ES-I3 (cell line): Measurements from ENCODE around the gene ARHGAP32.
"Not testable (repeated sequence)": the region's sequence is repeated elsewhere in the genome, so short reads cannot be mapped to it uniquely, and the experiment has no call there.

Experiments
- H3K36me3 ChIP-seq: 2 replicates; pipeline ENCODE4 v1.6.1; 2013; ENCODE audit warnings: mild to moderate bottlenecking, low read length, control low read depth, moderate library complexity; ENCODE audit not compliant: insufficient read depth
- H3K4me1 ChIP-seq: 2 replicates; pipeline ENCODE4 v1.6.1; 2013; ENCODE audit warnings: mild to moderate bottlenecking, control low read depth, low read length; ENCODE audit not compliant: insufficient read depth
- H3K9ac ChIP-seq: 2 replicates; pipeline ENCODE4 v1.6.1; 2013; ENCODE audit warnings: low read depth, mild to moderate bottlenecking, low read length, moderate library complexity
- H3K9me3 ChIP-seq: 2 replicates; pipeline ENCODE4 v1.6.1; 2013; ENCODE audit warnings: mild to moderate bottlenecking, low read length, moderate library complexity; ENCODE audit not compliant: control insufficient read depth, insufficient read depth

The ARHGAP32 gene

DNA sequence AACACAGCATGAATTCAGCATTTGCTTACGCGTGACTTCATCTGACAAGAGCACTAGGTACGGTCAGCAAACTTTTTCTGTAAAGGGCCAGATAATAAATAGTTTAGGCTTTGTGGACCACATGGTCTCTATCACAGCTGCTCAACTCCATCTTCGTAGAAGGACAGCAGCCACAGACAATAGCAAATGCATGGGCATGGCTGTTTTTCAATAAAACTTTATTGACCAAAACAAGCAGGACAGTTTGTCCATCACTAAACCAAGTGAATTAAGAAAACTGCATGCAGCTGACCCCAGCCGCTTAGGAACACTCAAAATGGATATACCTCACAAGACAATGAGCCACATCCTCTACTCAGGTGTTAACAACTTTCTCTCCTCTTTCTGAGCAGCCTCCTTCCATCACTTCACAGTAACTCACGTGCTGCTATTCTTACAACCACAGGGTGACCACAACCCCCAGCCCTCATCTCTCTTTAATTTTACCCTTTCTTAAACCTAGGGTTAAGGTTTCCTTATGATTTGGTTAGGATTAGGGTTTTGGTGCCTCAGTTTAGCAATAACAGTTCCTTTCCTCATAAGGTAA is 22.7 kb upstream of the ARHGAP32 start:
- Histone ChIP-seq H3K9ac (no peak overlapping the region), H3K36me3 (no peaks in the 10 kb centered on the region), H3K9me3 (no peaks in the 10 kb centered on the region), H3K4me1 (peaks cover 31% of the 10 kb centered on the region)

DNA sequence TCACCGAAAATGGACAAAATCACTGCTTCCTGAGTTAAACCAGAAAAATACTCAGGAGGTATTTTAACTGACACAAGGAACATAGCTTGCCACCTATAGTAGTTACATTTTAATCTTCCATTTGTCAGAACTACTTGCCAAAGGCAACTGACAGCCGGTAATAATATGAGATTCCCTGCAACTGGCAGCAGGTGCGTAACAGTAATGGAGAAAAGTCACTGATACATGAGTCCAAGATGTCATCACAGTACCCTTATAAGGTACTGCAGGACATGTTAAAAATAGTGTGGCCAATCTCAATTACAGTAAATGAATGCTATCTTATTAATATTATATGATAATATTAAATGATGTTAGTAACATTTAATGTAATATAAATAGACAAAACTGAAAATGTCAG is 21.1 kb upstream of the ARHGAP32 start:
- no peaks in the 10 kb centered on the region for H3K9me3 ChIP-seq
- H3K36me3 ChIP-seq = no peaks in the 10 kb centered on the region
- H3K4me1 ChIP-seq = peaks cover 29% of the 10 kb centered on the region
- no peak overlapping the region for H3K9ac ChIP-seq

DNA sequence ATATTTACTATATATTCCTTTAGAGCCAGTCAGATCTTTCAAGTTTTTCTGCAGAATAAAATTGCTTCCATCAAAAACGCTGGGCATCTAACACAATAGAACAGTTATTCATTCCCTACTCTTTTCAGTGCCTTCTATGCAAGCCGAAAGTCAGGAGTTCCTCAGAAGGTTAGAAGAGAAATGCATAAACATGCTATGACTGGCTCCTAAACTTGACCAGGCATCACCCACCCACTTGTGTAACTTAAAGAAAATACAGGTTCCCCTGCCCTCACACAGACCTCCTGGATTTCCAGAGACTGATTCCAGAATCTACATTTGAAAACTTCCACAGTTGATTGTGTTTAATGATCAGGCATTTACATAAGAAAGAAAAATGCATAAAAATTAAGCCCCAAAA is 19.3 kb upstream of the ARHGAP32 start:
- Histone ChIP-seq H3K4me1 (peaks cover 33% of the 10 kb centered on the region), H3K36me3 (no peaks in the 10 kb centered on the region), H3K9me3 (no peaks in the 10 kb centered on the region), H3K9ac (no peak overlapping the region)

DNA sequence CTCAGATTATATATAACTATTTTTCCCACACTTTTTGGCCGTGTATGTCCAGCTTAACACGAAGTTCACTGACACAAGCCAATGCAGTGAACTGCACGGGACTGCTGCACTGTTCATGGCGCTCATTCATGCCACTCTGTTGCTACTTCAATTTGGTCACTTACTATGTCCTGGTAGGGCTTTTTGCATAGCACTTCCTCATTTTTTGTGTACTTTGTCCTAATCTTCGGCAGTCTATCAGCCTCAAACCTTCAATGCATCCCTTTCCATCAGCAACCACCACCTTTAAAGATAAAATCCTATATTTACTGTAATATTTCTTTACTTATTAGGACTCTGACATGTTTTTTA is 18.7 kb upstream of the ARHGAP32 start:
- Histone ChIP-seq H3K4me1 (peaks cover 33% of the 10 kb centered on the region), H3K9ac (no peak overlapping the region), H3K36me3 (no peaks in the 10 kb centered on the region)

DNA sequence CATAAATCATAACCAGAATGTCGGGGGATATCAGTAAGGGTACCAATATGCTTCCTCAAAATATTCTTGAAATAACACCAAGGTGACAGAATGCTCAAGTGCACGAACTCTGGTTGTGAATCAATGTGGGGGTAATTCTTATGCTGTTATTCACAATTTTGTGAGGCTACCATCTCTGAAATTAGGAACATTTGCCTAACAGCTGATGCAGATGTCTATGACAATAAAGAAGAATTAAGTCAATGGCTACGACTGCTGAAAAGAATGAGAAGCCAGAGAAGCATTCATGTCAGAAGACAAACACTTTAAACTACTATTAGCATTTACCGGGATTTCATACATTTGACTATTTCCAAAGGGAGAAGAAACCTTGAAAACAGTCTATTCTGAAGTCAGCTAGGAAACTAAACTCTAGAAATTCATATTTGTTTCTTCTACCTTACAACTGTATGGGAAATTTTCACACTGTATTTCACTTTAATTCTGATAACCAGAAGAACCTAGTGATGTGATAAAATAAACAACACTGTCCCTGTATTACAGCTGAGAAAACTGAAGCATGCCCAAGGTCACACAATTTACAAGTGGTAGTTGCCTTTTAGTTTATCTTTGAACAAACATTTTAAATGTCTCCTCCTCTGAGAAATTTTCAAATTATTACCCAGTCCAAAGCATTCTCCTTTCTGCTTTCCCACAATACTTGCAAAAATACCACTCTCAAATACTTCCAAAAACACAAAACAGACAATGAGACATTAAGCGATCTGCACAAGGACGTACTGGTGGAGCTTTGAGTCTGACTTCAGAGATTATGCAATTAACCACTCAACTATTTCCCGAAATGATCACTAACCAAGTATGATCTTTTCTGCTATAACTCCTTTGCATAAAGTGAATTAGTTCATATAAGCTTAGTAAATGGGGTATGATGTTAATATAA is 18.0 kb upstream of the ARHGAP32 start:
- peaks cover 26% of the 10 kb centered on the region for H3K4me1 ChIP-seq
- no peaks in the 10 kb centered on the region for H3K9me3 ChIP-seq
- no peaks in the 10 kb centered on the region for H3K36me3 ChIP-seq
- H3K9ac ChIP-seq = no peak overlapping the region

More for the DNA sequence above, 18.7 kb upstream of the ARHGAP32 start:
- no peaks in the 10 kb centered on the region for H3K9me3 ChIP-seq

DNA sequence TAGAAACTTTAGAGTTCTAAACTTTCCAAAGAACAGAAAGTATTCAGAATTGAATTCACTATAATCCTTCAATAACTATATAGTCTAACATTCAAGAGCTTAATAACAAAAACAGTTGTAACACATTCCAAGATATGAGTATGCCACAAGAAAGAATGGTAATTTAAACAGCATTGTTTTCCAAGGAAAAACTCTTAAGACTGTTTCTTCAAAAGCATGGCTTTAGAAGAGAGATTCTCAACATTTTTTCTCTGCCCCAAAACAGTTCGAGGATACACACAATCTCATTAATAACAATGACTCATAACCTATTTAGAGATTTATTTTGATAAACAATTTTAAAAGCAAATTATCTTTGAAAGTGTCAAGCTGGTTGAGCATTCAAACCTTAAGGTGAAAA is 16.7 kb upstream of the ARHGAP32 start:
- H3K4me1 ChIP-seq = peaks cover 18% of the 10 kb centered on the region
- H3K36me3 ChIP-seq = no peaks in the 10 kb centered on the region
- H3K9me3 ChIP-seq = no peaks in the 10 kb centered on the region
- no peak overlapping the region for H3K9ac ChIP-seq

GRCh38 chr11:129204150-129204838 is 12.2 kb upstream of the ARHGAP32 start:
- no peaks in the 10 kb centered on the region for H3K36me3 ChIP-seq
- H3K9me3 ChIP-seq = no peaks in the 10 kb centered on the region
- no peak overlapping the region for H3K9ac ChIP-seq
- peaks cover 7% of the 10 kb centered on the region; the same call in 1 of the 2 replicates for H3K4me1 ChIP-seq

DNA sequence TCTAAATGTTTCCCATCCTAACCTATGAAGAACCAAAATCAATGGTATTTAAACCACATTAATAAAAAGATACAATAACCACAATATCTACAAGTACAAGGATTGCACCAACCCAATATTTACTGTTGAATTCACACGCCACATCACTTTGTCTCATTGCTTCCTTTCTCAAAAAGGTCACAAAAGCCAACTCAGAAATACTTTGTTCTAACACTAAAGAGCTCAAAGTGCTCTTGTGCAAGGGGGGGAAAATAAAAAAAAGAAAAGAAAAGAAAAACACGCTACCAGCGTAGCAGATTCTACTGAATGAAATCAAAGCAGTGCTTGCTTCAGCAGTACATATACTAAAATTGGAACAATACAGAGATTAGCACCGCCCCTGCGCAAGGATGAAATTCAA is 10.5 kb upstream of the ARHGAP32 start:
- no peaks in the 10 kb centered on the region for H3K9me3 ChIP-seq
- no peaks in the 10 kb centered on the region; the same call in 1 of the 2 replicates for H3K4me1 ChIP-seq
- no peaks in the 10 kb centered on the region for H3K36me3 ChIP-seq
- no peak overlapping the region for H3K9ac ChIP-seq

GRCh38 chr11:129195682-129196081 is 3.6 kb upstream of the ARHGAP32 start:
- Histone ChIP-seq H3K9ac (no peak overlapping the region), H3K4me1 (peaks cover 10% of the 10 kb centered on the region; the same call in 1 of the 2 replicates), H3K9me3 (no peaks in the 10 kb centered on the region), H3K36me3 (no peaks in the 10 kb centered on the region)

- no peaks in the 10 kb centered on the region for H3K9me3 ChIP-seq
- no peak overlapping the region for H3K9ac ChIP-seq
- H3K36me3 ChIP-seq = no peaks in the 10 kb centered on the region
- peaks cover 15% of the 10 kb centered on the region; the same call in 1 of the 2 replicates for H3K4me1 ChIP-seq
Measured at GRCh38 chr11:129191649-129192048, 476 bp downstream of the ARHGAP32 start.

- Histone ChIP-seq H3K36me3 (no peaks in the 10 kb centered on the region), H3K9ac (no peak overlapping the region), H3K4me1 (peaks cover 15% of the 10 kb centered on the region; the same call in 1 of the 2 replicates), H3K9me3 (no peaks in the 10 kb centered on the region)
Measured at GRCh38 chr11:129190087-129190486, 2.0 kb downstream of the ARHGAP32 start.

DNA sequence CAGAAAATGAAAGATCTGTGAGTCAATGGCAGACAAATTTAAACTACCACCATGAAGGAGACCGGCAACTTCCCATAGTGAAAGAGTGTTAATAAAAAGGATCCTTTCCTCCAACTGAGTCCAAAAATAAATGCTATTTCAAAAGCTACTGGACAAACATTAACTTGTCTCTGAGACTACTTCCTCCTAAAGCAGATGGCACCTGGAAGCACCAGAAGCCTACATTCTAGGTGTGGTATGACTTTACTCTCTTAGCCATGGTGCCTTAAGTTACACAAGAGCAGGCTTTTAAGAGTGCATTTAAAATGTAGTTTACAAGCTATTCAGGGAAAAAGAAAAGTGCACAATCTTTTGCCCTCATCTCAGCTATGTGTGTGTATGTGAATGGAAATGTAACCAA is 2.5 kb downstream of the ARHGAP32 start:
- H3K4me1 ChIP-seq = peaks cover 15% of the 10 kb centered on the region; the same call in 1 of the 2 replicates
- no peaks in the 10 kb centered on the region for H3K36me3 ChIP-seq
- H3K9ac ChIP-seq = no peak overlapping the region
- no peaks in the 10 kb centered on the region for H3K9me3 ChIP-seq

GRCh38 chr11:129185082-129185481 is 7.0 kb downstream of the ARHGAP32 start:
- peaks cover 11% of the 10 kb centered on the region; the same call in 1 of the 2 replicates for H3K4me1 ChIP-seq
- not testable (repeated sequence) for H3K36me3 ChIP-seq, H3K9ac ChIP-seq, H3K9me3 ChIP-seq

DNA sequence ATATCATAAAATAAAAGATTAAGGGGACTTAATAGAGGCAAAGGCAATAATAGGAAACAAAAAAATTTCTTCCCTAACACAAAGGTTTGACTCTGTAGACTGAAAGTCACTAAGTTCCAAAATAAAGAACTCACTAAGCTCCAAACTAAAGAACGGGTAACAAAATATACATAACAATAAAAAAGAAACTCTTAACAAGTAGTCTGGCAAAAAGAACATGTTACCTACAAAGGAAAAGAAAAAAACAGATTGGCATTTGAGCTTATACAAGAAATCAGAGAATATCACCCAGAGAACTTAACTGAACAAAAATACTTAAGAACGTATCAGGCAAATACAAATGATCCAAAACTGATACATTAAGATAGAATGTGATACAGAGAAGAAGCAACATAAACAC is 7.5 kb downstream of the ARHGAP32 start:
- Histone ChIP-seq H3K36me3 (no peaks in the 10 kb centered on the region), H3K4me1 (peaks cover 6% of the 10 kb centered on the region; the same call in 1 of the 2 replicates), H3K9me3 (no peaks in the 10 kb centered on the region), H3K9ac (no peak overlapping the region)
